MCF 10A (cell line): Measurements from ENCODE around the gene PIK3CD. TPM values are rescaled to one million over a fixed set of nuclear protein-coding genes. Genes with fewer than 3 reads are reported as not detected.

Experiments
- total RNA-seq: library from RNA; stranded (reverse); gene quantifications from 2 replicates; pipeline ENCODE4 v1.2.3, GENCODE V29; 2022

The PIK3CD gene
- total RNA-seq, 1 experiment from 2014 or later = 7.0 TPM

Other genes starting within 250 kb of the PIK3CD start
- gene SLC25A33, start 112.3 kb upstream of the PIK3CD start, total RNA-seq = 6.5 and 8.1 TPM in 2 replicates
- gene TMEM201, start 62.8 kb upstream of the PIK3CD start, total RNA-seq = 9.2 and 11.1 TPM in 2 replicates
- gene CLSTN1, start 172.2 kb downstream of the PIK3CD start, total RNA-seq = 98.5 and 106 TPM in 2 replicates